ENCODE measurements around the gene RAP1B. TPM values are rescaled to one million over a fixed set of nuclear protein-coding genes. Genes with fewer than 3 reads are reported as not detected.

RAP1B gene
- total and polyA plus RNA-seq, 2 of the 13 experiments (the other 11 are each of a cell fraction or from before 2014, with no cell fraction given): 71.1 to 92.7 TPM

DNA sequence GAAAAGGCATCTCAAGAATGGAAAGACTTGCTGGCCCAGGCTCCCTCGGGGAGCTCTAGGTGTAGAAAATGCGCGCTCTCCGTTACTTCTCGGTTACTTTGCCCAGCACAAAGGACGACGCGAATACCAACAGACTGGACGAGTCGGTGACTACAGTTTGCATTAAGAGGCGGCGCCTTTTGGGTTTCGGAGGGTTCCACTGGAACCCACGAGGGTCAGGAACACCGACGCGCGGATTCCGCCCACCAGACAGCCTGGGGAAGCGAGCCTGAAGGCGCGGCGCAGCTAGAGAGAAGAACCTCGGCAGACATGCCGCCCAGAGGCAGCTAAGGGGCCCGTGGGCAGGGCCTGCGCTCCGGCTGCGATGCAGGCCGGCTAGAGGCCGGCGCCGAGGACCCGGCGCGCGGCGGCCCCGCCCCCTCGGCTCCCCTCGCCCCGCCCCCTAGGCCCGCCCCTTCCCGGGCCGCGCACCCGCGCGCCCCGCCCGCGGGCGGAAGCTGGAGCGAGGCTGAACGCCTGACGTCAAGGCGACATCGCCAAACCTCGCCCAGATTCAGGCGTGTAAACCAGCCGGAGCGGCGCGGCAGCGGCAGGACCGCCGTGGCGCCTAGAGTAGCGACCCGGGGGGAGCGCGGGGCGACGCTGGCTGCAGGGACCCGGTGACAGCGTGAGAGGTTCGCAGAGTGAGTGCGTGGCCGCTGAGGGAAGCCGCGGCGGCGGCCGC, at the start of gene RAP1B (continued):
- TF ChIP-seq POGK (CRISPR knock-in tag; conservative IDR thresholded peaks at IDR 0.05) (peak; percentile 81), BORCS8-MEF2B (CRISPR knock-in tag; IDR thresholded peaks at IDR 0.05) (peak; percentile 54; the same call in 1 of the 2 replicates), ZNF276 (CRISPR knock-in tag; IDR thresholded peaks at IDR 0.05; ENCODE audit: low read depth) (0 out of 2 replicates have a peak, but pooled peaks have one; percentile 31), THAP11 (CRISPR knock-in tag; IDR thresholded peaks at IDR 0.05) (peak; percentile 54), ZSCAN21 (CRISPR knock-in tag; IDR thresholded peaks at IDR 0.05; ENCODE audit: borderline replicate concordance) (peak; percentile 81), FOXA1 (IDR thresholded peaks at IDR 0.05) (no peak), FOXA1 (CRISPR knock-in tag; IDR thresholded peaks at IDR 0.05) (peak; percentile 23; the same call in 1 of the 2 replicates), ZNF788 (CRISPR knock-in tag; IDR thresholded peaks at IDR 0.05; ENCODE audit: borderline replicate concordance) (peak; percentile 21; the same call in 1 of the 2 replicates), RFX5 (IDR thresholded peaks at IDR 0.05; ENCODE audit: low read depth, low read length) (no peak), ZNF280B (CRISPR knock-in tag; IDR thresholded peaks at IDR 0.05; ENCODE audit: borderline replicate concordance) (0 out of 2 replicates have a peak, but pooled peaks have one; percentile 58), YY1 (IDR thresholded peaks at IDR 0.05; ENCODE audit: insufficient read depth, insufficient replicate concordance, low read depth, low read length) (peak; percentile 66), ATAD3A (CRISPR knock-in tag; IDR thresholded peaks at IDR 0.05) (no peak), ZNF589 (CRISPR knock-in tag; conservative IDR thresholded peaks at IDR 0.05) (0 out of 2 replicates have a peak, but pooled peaks have one; percentile 33), PITX1 (CRISPR knock-in tag; IDR thresholded peaks at IDR 0.05) (peak; percentile 56), GABPB1 (CRISPR knock-in tag; IDR thresholded peaks at IDR 0.05) (peak; percentile 88)
- TF ChIP-seq, protein P1, sequence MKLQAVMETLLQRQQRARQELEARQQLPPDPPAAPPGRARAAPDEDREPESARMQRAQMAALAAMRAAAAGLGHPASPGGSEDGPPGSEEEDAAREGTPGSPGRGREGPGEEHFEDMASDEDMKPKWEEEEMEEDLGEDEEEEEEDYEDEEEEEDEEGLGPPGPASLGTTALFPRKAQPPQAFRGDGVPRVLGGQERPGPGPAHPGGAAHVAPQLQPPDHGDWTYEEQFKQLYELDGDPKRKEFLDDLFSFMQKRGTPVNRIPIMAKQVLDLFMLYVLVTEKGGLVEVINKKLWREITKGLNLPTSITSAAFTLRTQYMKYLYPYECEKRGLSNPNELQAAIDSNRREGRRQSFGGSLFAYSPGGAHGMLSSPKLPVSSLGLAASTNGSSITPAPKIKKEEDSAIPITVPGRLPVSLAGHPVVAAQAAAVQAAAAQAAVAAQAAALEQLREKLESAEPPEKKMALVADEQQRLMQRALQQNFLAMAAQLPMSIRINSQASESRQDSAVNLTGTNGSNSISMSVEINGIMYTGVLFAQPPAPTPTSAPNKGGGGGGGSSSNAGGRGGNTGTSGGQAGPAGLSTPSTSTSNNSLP (IDR thresholded peaks at IDR 0.05; ENCODE audit: low read depth, low read length): no peak
- TF ChIP-seq, protein P2, sequence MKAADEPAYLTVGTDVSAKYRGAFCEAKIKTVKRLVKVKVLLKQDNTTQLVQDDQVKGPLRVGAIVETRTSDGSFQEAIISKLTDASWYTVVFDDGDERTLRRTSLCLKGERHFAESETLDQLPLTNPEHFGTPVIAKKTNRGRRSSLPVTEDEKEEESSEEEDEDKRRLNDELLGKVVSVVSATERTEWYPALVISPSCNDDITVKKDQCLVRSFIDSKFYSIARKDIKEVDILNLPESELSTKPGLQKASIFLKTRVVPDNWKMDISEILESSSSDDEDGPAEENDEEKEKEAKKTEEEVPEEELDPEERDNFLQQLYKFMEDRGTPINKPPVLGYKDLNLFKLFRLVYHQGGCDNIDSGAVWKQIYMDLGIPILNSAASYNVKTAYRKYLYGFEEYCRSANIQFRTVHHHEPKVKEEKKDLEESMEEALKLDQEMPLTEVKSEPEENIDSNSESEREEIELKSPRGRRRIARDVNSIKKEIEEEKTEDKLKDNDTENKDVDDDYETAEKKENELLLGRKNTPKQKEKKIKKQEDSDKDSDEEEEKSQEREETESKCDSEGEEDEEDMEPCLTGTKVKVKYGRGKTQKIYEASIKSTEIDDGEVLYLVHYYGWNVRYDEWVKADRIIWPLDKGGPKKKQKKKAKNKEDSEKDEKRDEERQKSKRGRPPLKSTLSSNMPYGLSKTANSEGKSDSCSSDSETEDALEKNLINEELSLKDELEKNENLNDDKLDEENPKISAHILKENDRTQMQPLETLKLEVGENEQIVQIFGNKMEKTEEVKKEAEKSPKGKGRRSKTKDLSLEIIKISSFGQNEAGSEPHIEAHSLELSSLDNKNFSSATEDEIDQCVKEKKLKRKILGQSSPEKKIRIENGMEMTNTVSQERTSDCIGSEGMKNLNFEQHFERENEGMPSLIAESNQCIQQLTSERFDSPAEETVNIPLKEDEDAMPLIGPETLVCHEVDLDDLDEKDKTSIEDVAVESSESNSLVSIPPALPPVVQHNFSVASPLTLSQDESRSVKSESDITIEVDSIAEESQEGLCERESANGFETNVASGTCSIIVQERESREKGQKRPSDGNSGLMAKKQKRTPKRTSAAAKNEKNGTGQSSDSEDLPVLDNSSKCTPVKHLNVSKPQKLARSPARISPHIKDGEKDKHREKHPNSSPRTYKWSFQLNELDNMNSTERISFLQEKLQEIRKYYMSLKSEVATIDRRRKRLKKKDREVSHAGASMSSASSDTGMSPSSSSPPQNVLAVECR (CRISPR knock-in tag; IDR thresholded peaks at IDR 0.05; ENCODE audit: borderline replicate concordance): peak; percentile 60; the same call in 1 of the 2 replicates

Measured in HepG2 (cell line).